Upper lobe of left lung (tissue), 4 donors: ENCODE results near the gene COX18.

Experiments
- CTCF ChIP-seq, 6 experiments: fragments of 450-650 bp in 4 of 6; fragments of 200-600 bp in 2 of 6; sonication (generic) in 2 of 6; IDR thresholded peaks; one replicate each; pipeline ENCODE4 v1.5.1; 2016 to 2019; ENCODE audit warnings: antibody characterized with exemption in 6 of 6
- EP300 ChIP-seq, 4 donors: sonication (generic); formaldehyde crosslinking; IDR thresholded peaks; one replicate each; pipeline ENCODE4 v1.5.1; 2017; ENCODE audit warnings: antibody characterized with exemption in 4 of 4, control low read depth in 2 of 4
- POLR2A ChIP-seq, 4 donors: fragments of 450-650 bp; IDR thresholded peaks; one replicate each; pipeline ENCODE4 v1.5.1; 2016 to 2017; ENCODE audit warnings: antibody characterized with exemption in 4 of 4, mild to moderate bottlenecking in 2 of 4
- POLR2AphosphoS5 ChIP-seq, 2 donors: sonication (generic); formaldehyde crosslinking; IDR thresholded peaks; one replicate each; pipeline ENCODE4 v1.5.1; 2017; ENCODE audit warnings: antibody characterized with exemption in 2 of 2

GRCh38 chr4:73051625-73052024 lies 17.9 kb downstream of the COX18 start:
- TF ChIP-seq CTCF (IDR thresholded peaks at IDR 0.05) (no peak), POLR2AphosphoS5 (IDR thresholded peaks at IDR 0.05) (no peak), POLR2A (IDR thresholded peaks at IDR 0.05) (no peak), EP300 (IDR thresholded peaks at IDR 0.05) (no peak)
